Effector CD8-positive, alpha-beta T cell (primary cell): ENCODE measurements around the gene TMEM87B.
A peak's percentile ranks its signal among the peaks of the same experiment; 100 is the strongest.
"Not testable (repeated sequence)": the region's sequence is repeated elsewhere in the genome, so short reads cannot be mapped to it uniquely, and the experiment has no call there.

Source experiments
- DNase-seq: peaks from one replicate; lab custom pipeline; 2025; lab: John Stamatoyannopoulos, UW

Gene TMEM87B

DNA sequence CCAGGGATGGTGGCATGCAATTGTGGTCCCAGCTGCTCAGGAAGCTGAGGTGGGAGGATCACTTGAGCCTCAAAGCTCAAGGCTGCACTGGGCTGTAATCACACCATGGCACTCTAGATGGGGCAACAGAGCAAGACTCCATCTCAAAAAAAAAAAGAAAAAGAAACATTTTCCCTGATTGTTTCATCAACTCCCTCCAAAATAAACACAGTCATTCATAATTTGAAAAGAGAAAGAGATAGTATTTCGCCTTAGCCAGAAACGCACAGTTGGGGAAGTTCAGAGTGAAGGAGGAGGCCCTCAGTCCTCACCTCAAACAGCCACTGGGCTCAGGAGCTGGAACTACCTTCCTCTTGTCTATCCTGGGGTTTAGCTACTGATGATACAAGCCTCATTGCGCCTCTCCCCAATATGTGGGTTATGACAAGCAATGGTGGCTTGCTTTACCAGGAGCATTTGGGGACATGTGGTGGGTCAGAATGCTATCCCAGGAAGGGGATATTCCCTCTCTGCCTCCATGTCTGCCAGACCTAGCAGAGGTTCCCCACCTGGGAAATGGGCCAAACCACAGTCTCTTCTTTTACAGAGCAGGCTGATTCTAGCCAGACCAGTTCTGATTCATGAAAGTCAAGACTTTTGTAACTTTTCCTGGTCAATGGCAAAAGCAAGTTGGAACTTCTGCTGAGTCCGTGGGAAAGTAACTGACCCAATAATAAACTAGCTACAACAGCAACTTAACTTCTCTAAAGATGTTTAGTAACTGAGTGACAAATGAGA lies 22.2 kb upstream of the TMEM87B start:
- no peak for DNase-seq

DNA sequence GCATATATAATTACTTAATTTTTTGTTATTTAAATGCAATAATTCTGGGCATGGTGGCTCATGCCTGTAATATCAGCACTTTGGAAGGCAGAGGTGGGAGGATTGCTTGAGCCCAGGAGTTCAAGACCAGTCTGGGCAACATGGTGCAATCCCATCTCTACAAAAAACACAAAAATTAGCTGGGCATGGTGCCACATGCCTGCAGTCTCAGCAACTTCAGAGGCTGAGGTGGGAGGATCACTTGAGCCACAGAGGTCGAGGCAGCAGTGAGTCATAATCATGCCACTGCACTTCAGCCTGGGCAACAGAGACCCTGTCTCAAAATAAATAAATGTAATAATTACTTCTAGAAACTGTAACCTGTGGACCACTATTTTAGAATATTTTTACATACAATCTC lies 21.5 kb upstream of the TMEM87B start:
- DNase-seq: no peak

DNA sequence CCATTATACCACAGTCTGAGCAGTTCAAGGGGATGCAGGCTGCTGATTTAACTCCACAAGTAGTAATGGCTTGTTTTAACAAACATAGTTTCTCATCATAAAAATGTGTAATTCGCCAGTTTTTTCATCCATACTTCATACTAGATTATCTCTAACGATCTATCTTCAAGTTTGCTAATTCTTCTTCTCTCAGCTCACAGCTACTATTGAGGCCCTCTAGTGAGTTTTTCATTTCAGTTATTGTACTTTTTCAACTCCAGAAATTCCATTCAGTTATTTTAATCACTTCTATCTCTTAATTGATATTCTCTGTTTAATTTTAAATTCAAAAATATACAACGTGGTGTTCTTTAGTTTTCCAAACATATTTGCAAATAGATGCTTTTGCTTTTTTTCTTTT lies 20.1 kb upstream of the TMEM87B start:
- no peak for DNase-seq

DNA sequence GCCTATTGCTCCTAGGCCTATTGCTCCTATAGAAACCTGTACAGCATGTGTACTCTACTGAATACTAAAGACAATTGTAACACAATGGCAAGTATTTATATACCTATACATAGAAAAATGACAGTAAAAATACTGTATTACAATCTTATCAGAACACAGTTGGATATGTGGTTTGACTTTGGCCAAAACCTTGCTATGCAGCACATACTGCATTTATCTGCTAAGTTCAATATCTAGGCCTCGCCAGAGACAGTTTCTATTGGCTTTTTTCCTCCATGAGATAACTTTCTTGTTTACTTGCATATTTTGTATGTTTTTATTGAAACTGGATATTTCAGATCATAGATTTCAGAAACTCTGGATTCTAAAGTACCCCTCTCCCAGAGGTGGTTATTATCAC lies 19.3 kb upstream of the TMEM87B start:
- DNase-seq: no peak

DNA sequence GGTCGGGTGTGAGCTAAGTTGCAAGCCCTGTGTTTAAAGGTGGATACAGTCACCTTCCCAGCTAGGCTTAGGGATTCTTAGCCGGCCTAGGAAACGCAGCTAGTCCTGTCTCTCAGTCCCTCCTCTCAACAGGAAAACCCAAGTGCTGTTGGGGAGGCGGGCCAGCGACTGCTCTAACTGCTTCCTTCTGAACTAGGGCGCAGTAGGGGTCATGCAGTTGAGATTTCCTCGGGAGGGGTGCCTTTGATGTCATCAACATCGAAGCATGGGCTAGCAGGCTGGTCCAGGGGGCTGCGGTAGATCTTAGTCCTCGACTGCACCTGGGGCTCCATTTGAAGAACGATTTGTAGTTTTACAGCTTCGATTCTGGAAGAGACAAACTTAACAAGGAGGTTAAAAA lies 15.5 kb upstream of the TMEM87B start:
- DNase-seq: not testable (repeated sequence)

DNA sequence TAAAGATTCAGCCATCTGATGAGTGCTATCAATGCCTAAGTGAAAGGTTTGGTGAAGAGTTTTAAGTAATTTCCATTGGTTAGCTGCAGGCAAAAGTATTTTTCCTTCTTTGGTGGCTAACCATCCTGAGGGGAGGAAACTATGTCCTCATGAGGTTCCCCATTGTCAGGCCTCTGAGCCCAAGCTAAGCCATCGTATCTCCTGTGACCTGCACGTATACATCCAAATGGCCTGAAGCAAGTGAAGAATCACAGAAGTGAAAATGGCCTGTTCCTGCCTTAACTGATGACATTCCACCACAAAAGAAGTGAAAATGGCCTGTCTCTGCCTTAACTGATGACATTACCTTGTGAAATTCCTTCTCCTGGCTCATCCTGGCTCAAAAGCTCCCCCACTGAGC lies 15.0 kb upstream of the TMEM87B start:
- DNase-seq: not testable (repeated sequence)

DNA sequence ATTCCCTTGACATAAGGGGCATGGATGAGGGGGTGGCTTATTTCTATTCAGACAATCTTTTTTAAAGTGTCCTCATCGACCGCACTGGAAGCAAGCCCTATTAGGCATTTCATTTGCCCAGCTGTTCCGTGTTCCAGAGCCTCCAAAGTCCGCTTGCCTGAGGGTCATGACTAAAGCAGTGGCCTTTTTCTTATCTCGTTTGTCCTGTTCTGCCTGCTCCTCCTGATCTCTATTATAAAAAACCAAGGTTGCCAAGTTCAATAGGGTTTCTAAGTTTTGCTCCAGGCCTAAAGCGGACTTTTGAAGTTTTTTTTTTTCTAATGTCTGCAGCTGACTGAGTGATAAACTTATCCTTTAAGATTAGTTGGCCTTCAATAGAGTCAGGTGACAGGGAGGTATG lies 13.6 kb upstream of the TMEM87B start:
- DNase-seq: not testable (repeated sequence)

DNA sequence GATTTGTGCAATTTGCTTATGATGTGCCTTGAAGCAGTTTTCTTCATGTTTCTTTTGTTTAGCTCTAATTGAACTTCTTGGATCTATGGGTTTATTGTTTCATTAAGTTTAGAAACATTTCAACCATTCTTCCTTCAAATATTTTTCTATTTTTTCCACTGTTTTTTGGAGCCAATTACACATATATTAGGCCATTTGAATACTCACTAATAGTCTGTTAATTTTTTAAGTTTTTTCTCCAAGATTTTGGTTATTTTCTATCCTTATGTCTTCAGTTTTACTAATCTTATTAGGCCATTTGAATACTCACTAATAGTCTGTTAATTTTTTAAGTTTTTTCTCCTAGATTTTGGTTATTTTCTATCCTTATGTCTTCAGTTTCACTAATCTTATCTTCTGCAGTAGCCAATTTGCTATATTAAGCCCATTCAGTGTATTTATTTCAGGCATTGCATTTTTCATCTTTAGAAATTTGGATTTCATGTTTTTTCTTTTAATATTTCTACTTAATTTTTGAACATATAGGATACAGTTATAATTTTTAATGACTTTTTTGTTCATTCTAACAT lies 9.5 kb upstream of the TMEM87B start:
- DNase-seq: no peak

DNA sequence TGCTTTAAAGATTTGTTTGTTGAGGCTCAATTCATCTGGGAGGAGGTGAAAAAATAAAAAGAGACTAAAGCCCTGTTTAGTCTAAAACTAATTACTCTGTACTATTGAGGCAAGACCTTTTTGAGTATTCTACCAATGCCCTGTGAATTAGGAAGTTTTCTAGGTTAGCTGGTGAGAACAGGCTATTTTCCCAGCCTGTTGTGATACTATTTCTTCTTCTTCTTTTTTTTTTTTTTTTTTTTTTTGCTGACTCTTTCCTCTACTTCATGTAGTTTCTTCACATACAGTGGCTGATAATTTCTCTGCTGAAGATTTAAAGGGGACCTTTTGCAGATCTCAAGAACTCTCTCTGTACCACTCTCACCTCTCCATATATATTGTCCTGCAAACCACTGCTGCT lies 8.8 kb upstream of the TMEM87B start:
- DNase-seq: no peak

DNA sequence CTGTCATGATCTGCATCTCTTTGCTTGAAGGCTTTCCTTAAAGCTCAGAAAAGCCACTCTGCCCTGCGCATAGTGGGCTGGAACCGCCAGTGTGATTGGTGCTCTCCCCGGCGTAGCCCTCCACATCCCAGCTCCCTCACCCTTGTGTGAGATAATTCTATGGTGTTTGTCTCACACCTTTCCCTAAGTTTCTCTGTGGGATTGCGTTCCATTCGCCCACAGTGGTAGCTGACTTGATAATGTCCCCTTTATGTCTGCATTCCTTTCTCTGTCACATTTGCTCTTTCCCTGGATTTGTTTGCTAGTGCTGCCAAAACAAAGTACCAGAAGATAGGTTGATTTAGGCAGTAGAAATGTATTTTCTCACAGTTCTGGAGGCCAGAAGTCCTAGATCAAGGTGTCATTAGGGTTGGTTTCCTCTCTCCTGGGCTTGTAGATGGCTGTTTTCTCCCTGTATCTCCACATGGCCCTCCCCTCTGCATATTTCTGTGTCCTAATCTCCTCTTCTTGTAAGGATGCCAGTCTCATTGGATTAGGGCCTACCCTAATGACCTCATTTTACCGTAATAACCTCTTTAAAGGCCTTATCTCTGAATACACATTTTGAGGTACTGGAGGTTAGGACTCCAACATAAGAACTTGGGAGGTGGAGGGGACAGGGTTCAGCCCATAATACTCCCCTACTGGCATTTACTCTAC lies 7.4 kb upstream of the TMEM87B start:
- no peak for DNase-seq

DNA sequence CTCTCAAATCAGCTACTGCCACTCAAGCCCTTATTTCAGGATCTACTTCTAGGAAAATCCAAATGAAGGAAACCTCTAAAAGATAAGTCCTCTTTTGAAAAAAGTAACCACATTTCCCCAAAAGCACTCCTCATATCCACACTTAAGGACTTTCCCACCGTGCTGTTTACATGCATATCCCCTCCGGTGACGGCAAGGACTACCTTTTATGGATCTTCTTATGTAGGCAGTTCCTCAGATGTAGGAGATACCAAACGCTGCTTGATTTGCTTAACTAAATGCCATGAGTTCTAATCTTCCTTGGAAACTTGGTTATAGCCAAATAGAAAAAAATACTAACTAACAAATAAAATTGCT lies 6.9 kb upstream of the TMEM87B start:
- no peak for DNase-seq

DNA sequence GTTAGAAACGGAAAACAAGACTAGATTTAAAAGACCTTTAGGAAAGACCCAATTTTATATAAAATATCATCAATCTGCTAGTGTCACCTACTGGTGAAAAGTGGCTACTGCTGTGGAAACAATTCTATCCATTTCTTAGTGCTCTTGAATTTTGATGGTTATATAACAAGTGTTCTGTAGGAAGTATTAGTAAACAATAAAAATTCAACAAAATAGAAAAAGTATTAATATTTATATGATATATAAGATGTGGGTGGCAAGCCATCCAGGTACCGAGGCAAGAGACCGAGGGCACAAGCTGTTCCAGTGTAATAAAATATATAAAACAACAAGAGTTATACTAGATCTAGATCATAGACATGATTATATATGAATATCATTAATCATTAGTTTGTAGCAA lies 6.2 kb upstream of the TMEM87B start:
- DNase-seq: no peak

DNA sequence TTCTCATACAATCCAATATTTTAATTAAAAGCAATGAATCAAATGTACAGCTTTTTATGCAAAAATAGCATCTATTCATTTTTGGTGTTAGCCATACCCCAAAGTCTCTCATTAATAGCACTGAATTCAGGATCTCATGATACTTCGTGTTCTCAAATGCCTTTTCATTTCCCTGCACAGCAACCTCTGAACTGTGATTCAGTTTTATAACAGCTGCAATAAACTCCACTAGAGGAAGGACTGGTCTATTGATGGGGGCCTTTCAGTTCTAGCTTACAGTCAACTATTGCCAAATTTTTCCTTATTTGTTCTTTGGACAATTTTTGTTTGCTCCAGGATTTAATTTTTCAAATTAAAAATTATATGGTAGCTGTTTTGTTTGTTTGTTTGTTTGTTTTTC lies 4.8 kb upstream of the TMEM87B start:
- no peak for DNase-seq

DNA sequence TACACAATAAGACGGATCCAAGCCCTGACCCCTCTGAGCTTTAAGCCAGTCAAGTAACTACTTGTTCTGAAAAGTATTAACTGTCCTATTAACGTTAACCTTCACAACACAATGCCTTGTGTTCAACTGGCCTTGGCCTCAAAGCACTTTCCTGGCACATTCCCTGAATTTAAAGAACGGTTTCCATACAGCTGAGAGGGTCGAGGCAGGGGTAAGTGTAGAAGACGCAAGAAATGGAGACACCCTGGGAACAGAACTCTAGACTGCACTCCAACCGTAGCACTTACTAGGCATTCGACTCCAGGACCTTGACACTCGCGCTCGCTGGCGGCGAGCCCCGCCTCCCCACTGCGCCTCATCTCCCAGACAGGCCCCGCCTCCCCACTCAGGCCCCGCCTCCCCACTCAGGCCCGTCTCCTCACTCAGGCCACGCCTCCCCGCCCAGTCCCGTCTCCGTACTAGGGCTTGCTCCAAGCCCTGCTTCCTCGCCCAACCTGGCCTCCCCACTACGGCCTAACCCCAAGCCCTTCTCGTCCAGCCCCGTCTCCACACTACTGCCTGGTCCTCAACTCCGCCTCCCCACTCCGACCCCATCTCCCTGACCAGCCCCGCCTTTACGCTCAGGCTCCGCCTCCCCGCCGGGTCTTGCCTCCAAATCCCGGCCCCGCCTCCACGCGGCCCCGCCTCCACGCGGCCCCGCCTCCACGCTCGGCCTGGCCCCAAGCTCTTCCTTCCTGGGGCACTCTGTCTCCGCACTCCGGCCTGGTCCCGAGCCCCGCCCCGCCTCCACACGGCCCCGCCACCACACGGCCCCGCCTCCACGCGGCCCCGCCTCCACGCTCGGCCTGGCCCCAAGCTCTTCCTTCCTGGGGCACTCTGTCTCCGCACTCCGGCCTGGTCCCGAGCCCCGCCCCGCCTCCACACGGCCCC lies 887 bp upstream of the TMEM87B start:
- DNase-seq: peak; percentile 95

DNA sequence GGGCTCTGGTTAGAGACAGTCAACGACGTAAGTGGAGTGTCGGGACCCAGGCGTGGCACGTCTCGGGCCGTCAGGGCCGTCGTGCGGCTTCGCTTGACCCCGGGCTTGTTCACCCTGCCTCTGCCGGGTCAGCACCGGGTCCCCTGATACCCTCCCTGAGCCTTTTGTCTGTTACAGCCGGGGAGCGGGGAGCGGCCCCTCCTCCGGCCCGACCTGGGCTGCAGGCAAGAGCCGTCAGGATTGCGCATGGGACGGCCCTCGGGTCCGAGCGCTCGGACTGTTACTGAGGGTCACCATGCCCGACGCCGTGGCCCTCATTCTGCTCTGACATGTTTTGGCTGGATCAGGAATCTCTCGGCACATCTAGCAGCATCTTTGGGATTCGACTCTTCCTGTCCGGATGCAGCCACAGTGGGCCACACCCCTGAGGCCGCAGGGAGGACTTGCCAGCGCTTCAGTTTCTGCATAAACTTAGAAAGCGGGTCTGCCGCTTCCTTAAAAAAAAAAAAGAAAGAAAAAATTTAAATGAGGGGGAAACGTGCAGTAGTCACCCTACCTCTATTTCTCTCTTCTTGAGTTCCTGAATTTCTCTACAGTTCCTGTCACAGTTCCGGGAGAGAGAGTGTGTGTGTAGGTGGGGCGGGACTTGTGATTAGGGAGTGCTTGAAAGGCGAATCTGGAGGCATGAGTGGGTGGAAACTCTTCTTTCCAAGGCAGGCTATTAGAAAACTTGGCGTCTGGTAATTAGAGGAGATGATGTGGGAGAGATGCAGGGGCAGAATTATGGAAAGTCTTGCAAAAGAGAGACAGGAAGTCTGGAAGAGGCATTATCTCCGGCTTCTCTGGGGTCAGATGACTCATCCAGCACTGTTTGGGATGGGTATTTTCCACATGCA lies 909 bp downstream of the TMEM87B start:
- DNase-seq: no peak

DNA sequence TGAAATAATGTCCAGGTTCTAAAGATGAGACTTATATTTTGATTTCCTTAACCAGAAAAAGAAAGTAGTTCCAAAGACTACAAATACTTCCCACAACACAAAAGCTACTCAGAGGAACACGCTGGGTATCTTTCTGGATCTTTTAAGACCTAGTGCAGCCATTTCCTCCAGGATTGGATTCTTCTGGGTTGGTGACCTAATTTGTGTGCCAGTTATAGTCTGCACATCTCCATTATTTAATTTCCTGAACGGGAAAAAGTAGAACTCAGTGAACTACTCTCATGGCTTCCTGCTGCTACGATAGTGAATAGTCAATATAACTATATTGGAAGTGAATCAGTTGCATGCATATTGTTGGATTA lies 1.5 kb downstream of the TMEM87B start:
- no peak for DNase-seq

DNA sequence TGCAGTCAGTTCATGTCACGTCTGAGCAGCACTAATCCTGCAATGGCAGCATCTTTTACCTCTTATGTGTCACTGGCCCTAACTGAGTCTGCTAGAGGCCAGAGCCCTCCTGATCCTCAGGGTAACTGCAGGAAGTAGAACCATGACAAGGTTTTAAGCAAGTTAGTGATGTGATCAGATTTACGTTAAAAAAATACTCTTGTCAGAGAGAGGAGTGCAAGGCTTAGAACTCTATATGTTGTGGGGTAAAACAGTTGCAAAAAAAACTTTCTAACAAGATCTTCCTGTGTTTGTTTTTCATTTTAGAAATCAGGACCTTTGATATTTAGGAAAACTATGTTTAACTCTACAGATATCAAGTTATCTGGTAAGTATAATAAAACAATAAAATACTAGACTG lies 4.6 kb downstream of the TMEM87B start:
- no peak for DNase-seq

DNA sequence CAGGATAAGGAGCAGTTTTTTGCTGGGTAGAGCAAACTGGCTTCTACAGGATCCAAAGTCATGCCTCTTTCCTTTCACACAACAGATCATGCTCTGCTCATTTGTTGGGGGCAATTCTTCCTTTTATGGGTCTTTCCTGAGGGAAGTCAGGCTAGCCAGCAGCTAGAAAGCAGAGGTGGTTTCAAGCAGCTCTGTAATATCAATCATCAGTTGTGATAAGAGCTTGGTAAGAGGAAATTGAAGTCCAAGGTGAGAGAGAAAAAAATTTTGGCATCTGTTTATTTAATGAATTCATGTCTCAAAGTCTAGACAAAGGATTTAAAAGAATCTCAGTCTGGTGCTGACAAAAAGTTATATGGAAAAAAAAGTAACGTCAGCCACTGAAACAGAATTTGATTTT lies 6.2 kb downstream of the TMEM87B start:
- no peak for DNase-seq

DNA sequence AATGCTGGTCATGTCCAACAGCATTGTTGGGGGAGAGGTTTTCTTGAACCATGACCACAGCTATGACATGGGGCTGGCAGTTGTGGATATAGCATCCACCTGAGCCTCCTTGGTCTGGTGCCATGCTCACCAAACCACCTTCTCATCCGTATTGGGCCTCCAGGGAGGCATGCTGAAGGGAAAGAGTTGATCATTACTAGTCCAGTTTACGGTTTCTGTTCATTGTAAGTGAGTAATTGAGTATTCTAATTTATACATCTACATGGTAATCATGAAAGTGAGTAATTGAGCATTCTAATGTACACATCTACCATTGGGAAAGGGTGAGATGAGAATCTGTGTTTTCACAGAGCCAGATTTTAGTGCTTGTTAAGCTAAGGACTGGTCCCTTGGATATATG lies 6.8 kb downstream of the TMEM87B start:
- no peak for DNase-seq

DNA sequence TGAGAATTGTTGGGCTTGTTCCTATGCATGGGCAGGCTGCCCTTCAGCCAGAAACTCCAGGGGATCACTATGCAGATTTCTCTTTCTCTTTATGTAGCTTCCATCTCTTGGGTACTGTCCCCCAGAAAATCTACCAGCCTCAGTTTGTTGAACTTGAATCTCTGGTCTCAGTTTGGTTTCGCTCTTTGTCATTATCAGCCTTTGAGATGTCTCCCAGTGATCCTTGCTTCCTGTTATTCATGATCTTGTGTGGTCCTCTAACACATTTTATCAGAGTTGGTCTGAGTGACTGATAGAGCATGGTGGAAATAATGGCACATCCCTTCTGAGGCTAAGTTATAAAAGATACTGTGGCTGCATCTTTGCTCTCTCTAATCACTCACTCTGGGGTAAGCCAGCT lies 7.8 kb downstream of the TMEM87B start:
- DNase-seq: no peak

DNA sequence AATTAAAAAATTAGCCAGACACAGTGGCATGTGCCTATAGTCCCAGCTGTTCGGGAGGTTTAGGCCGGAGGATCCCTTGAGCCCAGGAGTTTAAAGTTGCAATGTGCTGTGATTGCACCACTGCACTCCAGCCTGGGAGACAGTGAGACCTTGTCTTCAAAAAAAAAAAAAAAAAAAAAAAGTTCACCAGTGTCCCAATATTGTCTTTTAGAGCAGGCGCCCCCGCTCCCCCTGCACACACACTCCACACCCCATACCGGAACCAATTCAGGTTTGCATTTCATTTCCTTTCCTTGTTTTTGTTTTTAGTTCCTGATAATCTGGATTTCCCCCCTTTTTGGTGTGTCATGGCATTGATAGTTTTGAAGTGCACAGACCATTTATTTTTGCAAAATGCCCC lies 10.4 kb downstream of the TMEM87B start:
- no peak for DNase-seq
